NK-92 (cell line): ENCODE results near the gene MSI2.
"Not testable (repeated sequence)": the region's sequence is repeated elsewhere in the genome, so short reads cannot be mapped to it uniquely, and the experiment has no call there.

Experiments used
- DNase-seq: peaks from one replicate; lab custom pipeline; 2025; ENCODE audit not compliant: unreplicated experiment; lab: John Stamatoyannopoulos, UW

The MSI2 gene

GRCh38 chr17:57289130-57289529, 32.8 kb downstream of the MSI2 start:
- no peak for DNase-seq

- no peak for DNase-seq
These were observed 33.3 kb downstream of the MSI2 start for GRCh38 chr17:57289613-57290012.

DNA sequence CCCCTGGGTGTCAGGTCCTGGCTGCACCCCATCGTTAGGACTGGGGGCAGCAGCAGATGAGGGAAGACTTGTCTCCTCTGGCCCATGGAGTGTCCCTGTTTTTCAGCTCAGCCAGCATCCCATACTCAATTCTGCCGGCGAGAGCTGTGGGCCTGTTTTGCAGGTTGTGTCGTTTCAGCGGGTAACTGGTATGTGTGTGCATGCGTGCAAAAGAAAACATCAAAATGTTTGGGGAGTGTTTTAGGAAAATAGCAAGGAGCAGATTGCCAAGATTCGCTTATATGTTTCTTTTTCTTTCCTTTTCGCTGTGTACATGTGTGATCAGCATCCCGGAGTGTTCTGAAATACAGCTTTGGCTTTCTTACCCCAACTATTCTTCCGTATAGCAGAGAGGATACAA, 34.7 kb downstream of the MSI2 start:
- DNase-seq: no peak

DNA sequence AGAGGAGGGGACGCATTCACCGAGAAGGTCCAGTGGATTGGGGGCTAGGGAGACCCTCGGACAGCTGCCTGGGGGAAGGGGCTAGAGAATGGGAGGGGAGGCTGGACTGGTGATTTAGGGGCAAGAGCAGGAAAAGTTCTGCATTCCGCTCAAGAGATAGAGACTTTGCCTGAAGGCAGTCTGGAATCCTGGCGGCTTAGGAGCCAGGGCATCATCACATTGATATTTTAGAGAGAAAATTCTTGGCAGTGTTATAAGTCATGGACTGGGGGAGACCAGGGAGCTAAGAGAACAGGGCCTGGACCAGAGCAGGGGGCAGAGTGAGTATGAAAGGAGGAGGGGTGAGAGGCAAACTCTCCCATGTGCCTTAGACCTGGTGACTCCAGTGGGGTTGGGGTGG, 35.8 kb downstream of the MSI2 start:
- no peak for DNase-seq

DNA sequence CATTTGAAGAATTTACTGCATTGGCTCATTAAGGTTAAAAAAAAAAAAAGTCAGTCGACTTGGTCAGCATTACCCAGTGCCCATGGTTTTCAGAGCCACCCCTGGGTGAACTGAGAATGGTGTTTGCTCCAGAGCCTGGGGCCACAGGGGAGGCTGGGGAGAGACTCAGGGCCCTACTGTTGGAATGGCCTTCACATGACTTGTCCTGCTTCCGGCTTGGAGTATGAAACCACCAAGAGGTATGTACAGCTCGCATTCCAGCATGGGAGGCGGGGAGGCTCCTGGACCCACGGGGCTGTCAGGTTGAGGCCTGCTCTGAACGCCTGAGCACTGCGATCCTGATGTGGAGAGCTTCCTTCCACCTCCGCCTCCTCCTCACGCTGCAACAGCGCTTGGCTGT, 36.8 kb downstream of the MSI2 start:
- no peak for DNase-seq

GRCh38 chr17:57294101-57294500, 37.8 kb downstream of the MSI2 start:
- no peak for DNase-seq

GRCh38 chr17:57294629-57295501, 38.5 kb downstream of the MSI2 start:
- no peak for DNase-seq

- no peak for DNase-seq
These were observed 39.3 kb downstream of the MSI2 start for GRCh38 chr17:57295526-57296023.

- DNase-seq: no peak
These were observed 39.9 kb downstream of the MSI2 start for GRCh38 chr17:57296231-57296630.

- no peak for DNase-seq
These were observed 42.9 kb downstream of the MSI2 start for GRCh38 chr17:57299176-57299575.

GRCh38 chr17:57300592-57300991, 44.3 kb downstream of the MSI2 start:
- not testable (repeated sequence) for DNase-seq

DNA sequence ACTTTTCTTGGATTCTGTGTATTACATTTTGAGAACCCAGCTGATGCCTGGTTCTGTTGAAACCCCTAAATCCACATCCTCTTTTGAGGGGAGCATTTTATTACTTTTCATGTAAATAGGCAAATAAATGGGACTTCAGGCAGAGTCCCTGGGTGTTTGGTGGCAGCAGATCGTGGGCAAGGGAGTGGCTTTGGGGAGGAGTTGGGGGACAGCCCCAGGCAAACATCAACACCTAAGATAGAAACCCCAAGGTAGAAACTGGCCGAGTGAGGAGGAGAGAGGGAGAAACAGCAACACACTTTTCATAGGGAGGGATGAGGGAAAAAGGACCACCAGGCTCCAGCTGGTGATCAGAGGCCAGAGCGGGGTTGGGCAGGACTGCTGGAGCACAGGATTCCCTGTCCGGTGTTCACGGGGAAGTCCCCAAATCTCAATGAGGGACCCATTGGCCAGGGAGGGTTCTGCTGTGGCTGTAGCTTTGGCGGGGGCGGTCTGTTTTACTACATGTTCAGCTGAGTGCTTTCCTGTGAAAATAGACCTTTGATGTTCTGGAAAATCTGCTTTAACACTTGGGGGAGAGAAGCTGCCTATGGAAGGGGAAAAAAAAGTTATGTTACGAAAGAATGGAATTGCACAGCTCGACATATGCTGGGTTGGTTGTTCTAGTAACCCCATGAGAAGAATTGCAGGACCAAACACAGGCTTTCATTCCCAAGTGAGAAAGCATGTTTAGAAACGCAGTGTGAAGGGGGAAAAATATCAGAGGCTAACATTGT, 46.6 kb downstream of the MSI2 start:
- DNase-seq: no peak

DNA sequence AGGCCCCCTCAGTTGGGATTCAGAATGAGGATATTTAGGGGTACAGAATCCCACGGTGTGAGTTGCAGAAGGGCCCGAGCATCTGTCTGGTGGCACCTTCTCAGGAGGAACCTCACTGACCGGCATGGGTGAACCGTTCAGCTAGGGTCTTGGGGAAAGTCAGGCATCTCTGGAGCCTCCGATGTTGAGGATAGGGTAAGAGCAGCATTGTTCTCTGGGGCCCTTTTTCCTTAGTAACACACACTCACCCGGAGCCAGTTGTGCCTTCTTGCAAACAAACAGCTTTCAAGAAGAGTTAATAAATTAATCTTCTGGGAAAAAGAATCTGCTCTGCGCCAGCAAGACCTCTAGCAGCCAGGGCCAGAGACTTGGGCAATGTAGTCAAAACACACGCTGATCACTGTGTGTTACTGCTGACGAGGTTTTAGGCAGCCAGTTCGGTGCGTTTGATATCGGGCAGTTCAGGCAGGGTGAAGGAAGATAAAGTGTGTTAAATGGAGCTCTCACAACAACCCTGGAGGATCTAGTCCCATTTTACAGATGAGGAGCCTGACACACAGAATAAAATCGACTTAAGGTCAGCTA, 48.9 kb downstream of the MSI2 start:
- no peak for DNase-seq

DNA sequence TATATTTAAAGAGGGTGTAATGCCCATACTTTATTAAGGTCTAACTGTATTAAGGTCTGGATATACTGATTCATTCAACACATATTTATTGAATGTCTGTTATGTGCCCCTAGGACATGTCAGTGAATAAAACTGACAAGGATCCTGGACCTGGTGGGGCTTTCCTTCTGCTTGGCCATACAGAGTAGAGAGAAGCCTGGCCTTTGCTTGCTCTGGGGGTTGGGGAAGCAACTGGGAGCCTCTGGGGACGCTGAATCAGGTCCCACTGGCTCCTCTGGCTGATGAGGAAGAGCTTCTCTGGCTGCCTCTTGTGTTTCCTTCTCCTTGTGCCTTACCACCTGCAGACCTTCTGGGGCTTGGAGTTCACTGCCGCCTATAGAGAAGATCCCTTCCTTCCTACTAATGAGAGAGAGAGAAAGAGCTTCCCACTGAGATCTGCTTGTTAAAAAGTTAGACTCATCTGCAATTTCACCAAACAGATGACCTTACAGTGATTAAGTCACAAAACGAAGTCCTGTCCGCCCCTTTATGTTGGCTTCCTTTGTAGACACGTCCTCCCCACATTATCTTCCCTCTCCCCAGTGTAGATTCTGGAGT, 49.7 kb downstream of the MSI2 start:
- DNase-seq: no peak

DNA sequence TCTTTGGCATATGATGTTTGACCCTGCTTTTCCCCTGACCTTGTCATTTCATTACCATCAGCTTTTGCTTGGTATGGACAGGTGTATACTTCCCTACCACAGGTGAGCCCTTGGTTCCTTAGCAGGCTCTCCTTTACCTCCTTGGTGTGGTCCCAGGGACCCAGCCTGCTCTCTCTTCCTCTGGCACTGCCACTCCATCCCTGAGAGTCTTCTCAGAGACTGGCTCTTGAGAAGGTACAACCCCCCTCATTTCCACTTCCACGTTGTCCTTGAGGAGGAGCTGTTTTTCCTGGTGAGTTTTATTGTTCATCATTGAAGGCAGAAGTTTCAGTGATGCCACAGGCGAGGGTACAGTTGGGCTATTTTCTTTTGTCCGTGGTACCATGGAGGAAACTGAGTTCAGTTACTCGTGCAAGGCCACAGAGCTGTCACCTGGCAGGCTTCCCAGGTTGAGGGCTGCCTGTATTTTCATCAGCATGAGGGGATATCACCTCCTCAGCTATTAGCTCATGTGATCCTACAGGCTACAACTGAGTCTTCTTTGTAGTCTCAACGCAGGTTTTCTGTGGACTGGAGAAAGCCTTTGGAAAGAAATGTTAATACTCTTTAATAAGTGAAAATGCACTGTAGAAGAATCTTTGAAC, 52.3 kb downstream of the MSI2 start:
- no peak for DNase-seq

DNA sequence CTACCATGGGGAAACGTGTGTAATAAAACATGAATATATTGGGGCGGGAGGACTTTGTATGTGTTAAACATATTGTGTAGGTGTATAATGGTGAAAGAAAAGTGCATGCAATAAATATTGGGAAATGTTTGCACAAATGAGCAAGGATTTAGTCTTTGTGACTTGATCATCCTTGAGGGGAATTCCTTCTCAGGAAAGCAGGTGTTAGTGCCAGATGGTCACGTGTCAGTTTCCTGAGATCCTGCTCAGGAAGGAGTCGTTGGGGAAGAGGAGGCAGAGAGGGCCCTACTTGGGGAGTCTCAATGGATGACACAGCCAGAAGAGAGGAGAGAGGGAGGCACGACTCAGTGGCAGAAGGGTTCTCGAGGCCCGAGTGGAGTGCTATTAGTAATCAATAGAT, 53.2 kb downstream of the MSI2 start:
- no peak for DNase-seq

- no peak for DNase-seq
These were observed 55.2 kb downstream of the MSI2 start for GRCh38 chr17:57311281-57312216.

DNA sequence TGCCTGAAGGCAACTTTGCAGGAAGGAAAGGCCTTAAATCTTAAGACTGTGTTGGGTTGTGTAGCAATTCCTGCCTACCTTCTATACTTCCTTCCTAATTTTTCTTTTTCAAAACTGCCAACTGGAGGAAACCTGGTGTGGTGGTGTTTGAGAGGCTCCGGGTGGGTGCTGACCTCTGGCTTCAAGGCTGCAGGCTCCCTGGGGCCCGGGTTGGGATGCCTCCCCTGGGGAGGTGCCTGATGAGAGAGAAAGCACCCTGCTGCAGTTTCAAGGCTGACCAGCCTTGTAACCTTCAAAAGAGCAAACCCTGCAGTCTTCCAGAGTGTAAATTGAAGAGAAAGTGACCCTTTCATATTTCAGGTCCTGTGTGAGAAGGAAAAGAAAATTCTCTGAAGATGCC, 55.9 kb downstream of the MSI2 start:
- DNase-seq: no peak

DNA sequence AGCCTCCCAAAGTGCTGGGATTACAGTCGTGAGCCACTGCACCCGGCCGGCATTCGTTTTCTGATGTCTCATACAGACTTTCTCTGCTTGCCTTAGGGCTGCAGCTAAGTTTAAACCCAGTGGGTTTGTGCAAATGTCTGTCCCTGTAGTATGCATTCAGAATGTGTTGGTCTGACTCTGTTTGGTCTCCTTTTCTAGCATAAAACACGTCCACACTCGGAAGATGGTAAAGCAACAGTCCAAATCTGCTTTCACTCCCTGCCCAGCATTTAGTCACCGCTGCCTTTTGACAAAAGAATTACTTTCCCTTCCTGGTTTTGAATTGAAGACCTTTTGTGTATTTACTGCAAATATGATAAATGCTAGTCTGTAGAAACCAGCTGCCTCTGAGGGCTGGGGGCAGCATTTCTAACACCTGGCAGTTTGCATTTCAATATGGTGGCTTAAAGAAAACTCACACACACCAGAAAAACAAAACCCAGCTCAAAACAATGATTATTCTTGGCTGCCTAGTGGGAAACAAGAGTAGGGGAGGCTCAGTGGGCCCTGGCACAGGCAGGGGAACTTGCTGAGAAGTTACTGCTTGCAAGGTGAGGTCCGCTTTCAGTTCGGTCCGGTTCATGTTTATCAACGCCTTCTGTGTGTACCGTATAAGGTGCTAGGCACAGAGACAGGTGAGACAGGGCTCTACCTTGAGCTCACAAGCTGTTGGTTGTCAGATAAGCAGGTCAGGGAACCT, 56.9 kb downstream of the MSI2 start:
- no peak for DNase-seq
